Keratinocyte (primary cell): ENCODE data around the gene GNAL. TPM values are rescaled to one million over a fixed set of nuclear protein-coding genes. Genes with fewer than 3 reads are reported as not detected.

Experiments
- DNase-seq: peaks from one replicate; pipeline ENCODE4 v3.0.0-alpha.2; 2011; ENCODE audit warnings: low read depth, missing footprints, low spot score
- FAIRE-seq: peaks from 2 replicates; lab custom pipeline; 2011; peaks lifted over from hg19 to GRCh38; lab: Jason Lieb, UNC
- H2AFZ ChIP-seq: 2 replicates; pipeline ENCODE4 v1.6.0; 2012; ENCODE audit warnings: low read length, control low read depth, inconsistent platforms; ENCODE audit not compliant: control insufficient read depth
- H3K27ac ChIP-seq: 2 replicates; pipeline ENCODE4 v1.5.1; 2011; ENCODE audit warnings: low read length; ENCODE audit not compliant: control insufficient read depth, insufficient read depth
- H3K27me3 ChIP-seq: 3 replicates; pipeline ENCODE4 v1.6.0; 2011; ENCODE audit warnings: low read length; ENCODE audit not compliant: control insufficient read depth, insufficient read depth; ENCODE audit errors: extremely low read depth
- H3K36me3 ChIP-seq, 2 experiments: 2 replicates in 1 of 2; 3 replicates in 1 of 2; pipeline ENCODE4 v1.5.1; 2011; ENCODE audit warnings: low read length in 2 of 2, mild to moderate bottlenecking in 1 of 2; ENCODE audit not compliant: control insufficient read depth in 2 of 2, insufficient read depth in 2 of 2; ENCODE audit errors: extremely low read depth in 1 of 2
- H3K4me1 ChIP-seq: 3 replicates; pipeline ENCODE4 v1.5.1; 2011; ENCODE audit warnings: low read length; ENCODE audit not compliant: control insufficient read depth, insufficient read depth; ENCODE audit errors: extremely low read depth
- H3K4me2 ChIP-seq: 3 replicates; pipeline ENCODE4 v1.6.0; 2011; ENCODE audit warnings: low read depth, low read length; ENCODE audit not compliant: control insufficient read depth, insufficient read depth; ENCODE audit errors: extremely low read depth
- H3K4me3 ChIP-seq, 3 experiments: fragments of 200-600 bp in 1 of 3; sonication (generic) in 1 of 3; 2 replicates in 2 of 3; 3 replicates in 1 of 3; pipeline ENCODE4 v1.5.1; 2011 to 2016; ENCODE audit warnings: low read length in 3 of 3, mild to moderate bottlenecking in 3 of 3, control low read depth in 2 of 3, inconsistent platforms in 1 of 3, low read depth in 1 of 3, mixed read lengths in 1 of 3, mixed run types in 1 of 3, moderate library complexity in 1 of 3; ENCODE audit not compliant: control insufficient read depth in 2 of 3, insufficient read depth in 2 of 3; ENCODE audit errors: extremely low read depth in 1 of 3
- H3K79me2 ChIP-seq: 2 replicates; pipeline ENCODE4 v1.6.0; 2012; ENCODE audit warnings: low read length; ENCODE audit not compliant: control insufficient read depth, insufficient read depth
- H3K9ac ChIP-seq: 3 replicates; pipeline ENCODE4 v1.6.0; 2011; ENCODE audit warnings: low read length; ENCODE audit not compliant: control insufficient read depth, insufficient read depth; ENCODE audit errors: extremely low read depth
- H3K9me1 ChIP-seq: 3 replicates; pipeline ENCODE4 v1.6.0; 2011; ENCODE audit warnings: low read length; ENCODE audit not compliant: control insufficient read depth, insufficient read depth; ENCODE audit errors: extremely low read depth
- H3K9me3 ChIP-seq: 2 replicates; pipeline ENCODE4 v1.5.1; 2012; ENCODE audit warnings: low read depth, low read length; ENCODE audit not compliant: control insufficient read depth
- H4K20me1 ChIP-seq: 3 replicates; pipeline ENCODE4 v1.6.0; 2011; ENCODE audit warnings: low read length; ENCODE audit not compliant: control insufficient read depth, insufficient read depth; ENCODE audit errors: extremely low read depth
- EZH2 ChIP-seq: IDR thresholded peaks from one replicate; pipeline ENCODE4 v1.6.1; 2012; ENCODE audit warnings: inconsistent platforms, mild to moderate bottlenecking, low read length, moderate library complexity
- dilution Hi-C: fragments of 300-500 bp; cut with MboI; formaldehyde crosslinking; loops from one replicate; pipeline ENCODE4 v1.7.0; 2020; ENCODE audit warnings: low sequenced_read_pairs; ENCODE audit not compliant: extremely low pct_ligation_motif_present
- polyA plus RNA-seq, 5 experiments: library from polyadenylated mRNA; depleted of rRNA in 3 of 5; stranded (reverse) in 3 of 5; stranded (forward) in 1 of 5; unstranded in 1 of 5; fragments of >200 nt; gene quantifications; 1 replicate in 1 of 5; 2 replicates in 3 of 5; 3 replicates in 1 of 5; pipeline versions ENCODE4 v1.2.1 to v1.2.3, GENCODE V29; 2011 to 2012; ENCODE audit warnings: missing spikeins in 2 of 5, low read depth in 1 of 5, low replicate concordance in 1 of 5
- TF ChIP-seq, protein P1 (sequence below), 3 experiments: IDR thresholded peaks in 1 of 3; conservative IDR thresholded peaks in 1 of 3; optimal IDR thresholded peaks in 1 of 3; 2 replicates in 2 of 3; 3 replicates in 1 of 3; pipeline versions ENCODE3 to v1.5.1; 2011; ENCODE audit warnings: low read length in 3 of 3, mild to moderate bottlenecking in 3 of 3, moderate library complexity in 2 of 3, control low read depth in 1 of 3, inconsistent platforms in 1 of 3; ENCODE audit not compliant: insufficient read depth in 2 of 3; ENCODE audit errors: extremely low read depth in 1 of 3

Gene GNAL
- polyA plus RNA-seq, 1 donor (not counting 4 experiments of a cell fraction or from before 2014, with no cell fraction given): 30.0 TPM

DNA sequence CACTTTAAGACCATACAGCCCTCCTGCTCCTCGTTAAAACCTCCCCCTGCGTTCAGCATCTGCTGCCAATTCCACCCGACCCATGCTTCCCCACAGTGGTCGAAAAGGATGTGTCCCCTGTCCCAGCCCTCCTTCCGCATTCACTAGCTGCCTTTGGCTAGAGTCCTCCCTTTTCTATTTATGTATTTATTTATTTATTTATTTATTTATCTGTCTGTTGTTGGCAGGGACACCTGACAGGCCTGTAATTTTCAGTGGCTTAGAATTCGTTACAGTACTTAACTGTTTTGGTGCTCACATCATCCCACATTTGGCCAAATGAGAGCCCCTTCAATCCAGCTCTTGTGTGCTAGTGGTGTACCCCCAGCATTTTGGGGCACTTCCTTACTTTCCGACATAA, 50.8 kb downstream of the GNAL start:
- no peak overlapping the region for H3K4me2 ChIP-seq

DNA sequence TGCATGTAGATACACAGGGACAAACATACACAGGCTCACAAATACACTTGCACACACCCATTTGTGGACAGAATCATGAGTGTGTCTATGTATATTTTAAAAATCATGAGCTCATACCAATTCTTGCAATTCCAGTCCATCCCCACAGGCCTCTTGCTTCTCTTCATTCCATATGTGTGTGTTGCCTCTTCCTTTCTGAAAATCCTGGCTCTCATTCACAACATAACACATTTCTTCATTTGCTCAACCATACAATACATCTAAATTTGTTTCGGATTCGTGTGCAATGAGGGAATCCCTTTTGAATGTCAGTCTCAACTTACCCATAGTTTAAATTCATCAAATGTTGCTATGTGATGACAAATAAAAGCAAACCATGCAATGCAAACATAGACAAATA, 51.4 kb downstream of the GNAL start:
- H3K9me3 ChIP-seq: no peaks in the 10 kb centered on the region
- TF ChIP-seq EZH2: no peak
- TF ChIP-seq, protein P1, sequence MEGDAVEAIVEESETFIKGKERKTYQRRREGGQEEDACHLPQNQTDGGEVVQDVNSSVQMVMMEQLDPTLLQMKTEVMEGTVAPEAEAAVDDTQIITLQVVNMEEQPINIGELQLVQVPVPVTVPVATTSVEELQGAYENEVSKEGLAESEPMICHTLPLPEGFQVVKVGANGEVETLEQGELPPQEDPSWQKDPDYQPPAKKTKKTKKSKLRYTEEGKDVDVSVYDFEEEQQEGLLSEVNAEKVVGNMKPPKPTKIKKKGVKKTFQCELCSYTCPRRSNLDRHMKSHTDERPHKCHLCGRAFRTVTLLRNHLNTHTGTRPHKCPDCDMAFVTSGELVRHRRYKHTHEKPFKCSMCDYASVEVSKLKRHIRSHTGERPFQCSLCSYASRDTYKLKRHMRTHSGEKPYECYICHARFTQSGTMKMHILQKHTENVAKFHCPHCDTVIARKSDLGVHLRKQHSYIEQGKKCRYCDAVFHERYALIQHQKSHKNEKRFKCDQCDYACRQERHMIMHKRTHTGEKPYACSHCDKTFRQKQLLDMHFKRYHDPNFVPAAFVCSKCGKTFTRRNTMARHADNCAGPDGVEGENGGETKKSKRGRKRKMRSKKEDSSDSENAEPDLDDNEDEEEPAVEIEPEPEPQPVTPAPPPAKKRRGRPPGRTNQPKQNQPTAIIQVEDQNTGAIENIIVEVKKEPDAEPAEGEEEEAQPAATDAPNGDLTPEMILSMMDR (optimal IDR thresholded peaks at IDR 0.05 in 1 of 3, IDR thresholded peaks at IDR 0.05 in 1 of 3, conservative IDR thresholded peaks at IDR 0.05 in 1 of 3; ENCODE audit: extremely low read depth in 1 of 3, insufficient read depth in 2 of 3, low read length in 3 of 3): no peak
- H3K4me1 ChIP-seq: no peaks in the 10 kb centered on the region
- no peak overlapping the region for H3K4me2 ChIP-seq
- DNase-seq (no peak), FAIRE-seq (no peak)
- no peaks in the 10 kb centered on the region for H4K20me1 ChIP-seq
- no peak overlapping the region for H2AFZ ChIP-seq
- H3K9me1 ChIP-seq: no peaks in the 10 kb centered on the region
- no peaks in the 10 kb centered on the region for H3K79me2 ChIP-seq
- no peak overlapping the region for H3K4me3 ChIP-seq
- H3K36me3 ChIP-seq: no peaks in the 10 kb centered on the region
- dilution Hi-C loops: no loop called here
- H3K27me3 ChIP-seq: no peaks in the 10 kb centered on the region
- no peak overlapping the region for H3K27ac ChIP-seq
- no peak overlapping the region for H3K9ac ChIP-seq

More for the DNA sequence above, 50.8 kb downstream of the GNAL start:
- no peak for FAIRE-seq
- H3K9me3 ChIP-seq: no peaks in the 10 kb centered on the region
- no peak for TF ChIP-seq EZH2
- TF ChIP-seq, protein P1 (optimal IDR thresholded peaks at IDR 0.05 in 1 of 3, IDR thresholded peaks at IDR 0.05 in 1 of 3, conservative IDR thresholded peaks at IDR 0.05 in 1 of 3; ENCODE audit: extremely low read depth in 1 of 3, insufficient read depth in 2 of 3, low read length in 3 of 3): no peak
- H3K27ac ChIP-seq: no peak overlapping the region
- dilution Hi-C loops: no loop called here
- no peaks in the 10 kb centered on the region for H4K20me1 ChIP-seq
- H3K9me1 ChIP-seq: no peaks in the 10 kb centered on the region
- H3K9ac ChIP-seq: no peak overlapping the region
- no peaks in the 10 kb centered on the region for H3K4me1 ChIP-seq
- H3K79me2 ChIP-seq: no peaks in the 10 kb centered on the region
- H3K4me3 ChIP-seq: no peak overlapping the region
- no peaks in the 10 kb centered on the region for H3K36me3 ChIP-seq
- DNase-seq: no peak
- no peaks in the 10 kb centered on the region for H3K27me3 ChIP-seq
- no peak overlapping the region for H2AFZ ChIP-seq
